ENCODE results near the gene DGCR8.

DNA sequence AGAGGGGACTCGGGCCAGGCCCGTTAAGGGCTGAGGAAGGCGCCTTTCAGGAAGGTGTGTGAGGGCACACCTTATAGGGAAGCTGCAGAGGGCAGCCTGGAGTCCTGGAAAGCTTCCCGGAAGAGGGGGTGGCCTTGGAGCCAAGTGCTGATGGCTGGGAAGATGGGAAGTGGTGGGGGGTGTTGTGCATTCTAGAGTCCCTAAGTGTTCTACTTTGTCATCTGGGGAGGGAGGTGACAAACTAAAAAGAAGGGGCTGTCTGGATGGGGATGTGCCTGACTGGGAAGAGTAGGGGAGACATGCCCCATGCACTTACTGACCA lies 58.3 kb downstream of the DGCR8 start:
- TF ChIP-seq CTCF (IDR thresholded peaks at IDR 0.05; ENCODE audit: low read depth, low read length, poor library complexity, severe bottlenecking): no peak
- TF ChIP-seq EZH2phosphoT487 (IDR thresholded peaks at IDR 0.05; ENCODE audit: borderline replicate concordance, low read length): no peak

Data from DOHH2 (cell line).